ENCODE results near the gene PHF11. TPM values are rescaled to one million over a fixed set of nuclear protein-coding genes. Genes with fewer than 3 reads are reported as not detected.
A peak's percentile ranks its signal among the peaks of the same experiment; 100 is the strongest.

PHF11 gene
- total and polyA plus RNA-seq, 2 of the 13 experiments (the other 11 are each of a cell fraction or from before 2014, with no cell fraction given), result 15.8 to 22.0 TPM

- TF ChIP-seq HOMEZ (CRISPR knock-in tag; IDR thresholded peaks at IDR 0.05; ENCODE audit: low read depth), result 0 out of 2 replicates have a peak, but pooled peaks have one; percentile 22
- no peak for TF ChIP-seq SOX6 (IDR thresholded peaks at IDR 0.05)
- TF ChIP-seq SOX6 (CRISPR knock-in tag; IDR thresholded peaks at IDR 0.05), result 0 out of 2 replicates have a peak, but pooled peaks have one; percentile 27
Measured at GRCh38 chr13:49560270-49561061, 64.7 kb downstream of the PHF11 start (continued).

GRCh38 chr13:49561062-49561410 is 65.3 kb downstream of the PHF11 start:
- peak; percentile 37 for ATAC-seq
- no peaks in the 10 kb centered on the region for H3K9me3 ChIP-seq (ENCODE audit: low read length)
- no peaks in the 10 kb centered on the region for H3K27me3 ChIP-seq (ENCODE audit: control insufficient read depth in 1 of 2, insufficient read depth in 2 of 2, low read length in 2 of 2)
- no peaks in the 10 kb centered on the region for H4K20me1 ChIP-seq (ENCODE audit: insufficient read depth, low read length)
- H3K36me3 ChIP-seq (replicated peaks in 1 of 2; ENCODE audit: control insufficient read depth in 1 of 2, insufficient read depth in 2 of 2, low read length in 2 of 2), result peaks cover 8 to 22% of the 10 kb centered on the region in 2 experiments; a peak in 4 of 5 replicates
- no peak overlapping the region for H3K4me3 ChIP-seq (replicated peaks in 1 of 3; ENCODE audit: insufficient read depth in 1 of 3, low read depth in 2 of 3, low read length in 3 of 3)
- BruUV-seq (replicated peaks), result no TSS peak
- WGBS (ENCODE audit: low lambda C conversion rate), result 73% methylated on average over 3 of the region's 3 CpGs
- H3K27ac ChIP-seq (ENCODE audit: extremely low read length, insufficient read depth, low read length), result peak overlapping the region; percentile 32
- no peak overlapping the region for H3K9ac ChIP-seq (ENCODE audit: insufficient read depth, low read depth, low read length)
- TF ChIP-seq ZSCAN21 (CRISPR knock-in tag; IDR thresholded peaks at IDR 0.05; ENCODE audit: borderline replicate concordance) (no peak), RFX5 (IDR thresholded peaks at IDR 0.05; ENCODE audit: low read depth, low read length) (peak; percentile 51; the same call in 1 of the 2 replicates)
- CTCF ChIA-PET (ENCODE audit: low intra/inter-chr PET ratio, low total read pairs), result interaction anchor here (2.5 kb wide), 1 partner anchor 46 kb away, joined by 35 read pairs; no protein-coding TSS in a partner anchor
- intact Hi-C loops (cut with micrococcal nuclease; ENCODE audit: unreplicated experiment) (no loop called here), in situ Hi-C loops (cut with HindIII; ENCODE audit: extremely low pct_ligation_motif_present, low pct_unique_long_range_greater_than_20kb) (no loop called here)
- no peaks in the 10 kb centered on the region for H3K79me2 ChIP-seq (ENCODE audit: insufficient read depth, low read length)
- POLR2A ChIA-PET, result interaction anchor here (1.2 to 1.7 kb wide), 4 partner anchors 24 to 117 kb away, joined by 3 to 8 read pairs (median 4); partner anchors contain the start of genes CAB39L, RCBTB1 and SETDB2
- DNase-seq (ENCODE audit: low spot score), result peak; percentile 23
- H3K4me1 ChIP-seq (ENCODE audit: insufficient read depth, low read length), result peaks cover 18% of the 10 kb centered on the region
- no peak for FAIRE-seq
- H3K4me2 ChIP-seq (ENCODE audit: low read depth, low read length), result no peak overlapping the region
- H2AFZ ChIP-seq (ENCODE audit: low read length), result no peak overlapping the region

Data from HepG2 (cell line).